NCI-H2081 treated with DMSO at 0.1 percent for 48 hours (cell line): ENCODE data around the gene MAN1A1.
A peak's percentile ranks its signal among the peaks of the same experiment; 100 is the strongest.

ENCODE experiments used
- DNase-seq: peaks from one replicate; lab custom pipeline; 2025; lab: John Stamatoyannopoulos, UW

MAN1A1 gene

GRCh38 chr6:119233312-119233984 lies 116.1 kb downstream of the MAN1A1 start:
- no peak for DNase-seq

- no peak for DNase-seq
Measured at GRCh38 chr6:119231394-119231793, 118.2 kb downstream of the MAN1A1 start.

GRCh38 chr6:119230160-119230559 lies 119.4 kb downstream of the MAN1A1 start:
- DNase-seq = no peak

GRCh38 chr6:119227377-119227776 lies 122.2 kb downstream of the MAN1A1 start:
- no peak for DNase-seq

GRCh38 chr6:119226089-119226488 lies 123.5 kb downstream of the MAN1A1 start:
- peak; percentile 44 for DNase-seq

- peak; percentile 7 for DNase-seq
Measured at GRCh38 chr6:119224095-119224701, 125.4 kb downstream of the MAN1A1 start.

GRCh38 chr6:119220452-119220851 lies 129.1 kb downstream of the MAN1A1 start:
- DNase-seq = no peak

- no peak for DNase-seq
Measured at GRCh38 chr6:119218548-119218947, 131.0 kb downstream of the MAN1A1 start.

GRCh38 chr6:119215885-119216590 lies 133.5 kb downstream of the MAN1A1 start:
- no peak for DNase-seq

- no peak for DNase-seq
Measured at GRCh38 chr6:119215309-119215708, 134.3 kb downstream of the MAN1A1 start.

- DNase-seq = no peak
Measured at GRCh38 chr6:119210596-119210995, 139.0 kb downstream of the MAN1A1 start.

- DNase-seq = no peak
Measured at GRCh38 chr6:119209452-119210205, 139.9 kb downstream of the MAN1A1 start.

GRCh38 chr6:119207971-119208725 lies 141.4 kb downstream of the MAN1A1 start:
- no peak for DNase-seq

- DNase-seq = no peak
Measured at GRCh38 chr6:119207327-119207726, 142.2 kb downstream of the MAN1A1 start.

GRCh38 chr6:119205911-119206618 lies 143.5 kb downstream of the MAN1A1 start:
- no peak for DNase-seq

- no peak for DNase-seq
Measured at GRCh38 chr6:119204719-119205118, 144.8 kb downstream of the MAN1A1 start.

GRCh38 chr6:119201480-119201879 lies 148.1 kb downstream of the MAN1A1 start:
- peak; percentile 66 for DNase-seq

- DNase-seq = no peak
Measured at GRCh38 chr6:119200512-119201175, 148.9 kb downstream of the MAN1A1 start.

- no peak for DNase-seq
Measured at GRCh38 chr6:119197271-119197670, 152.3 kb downstream of the MAN1A1 start.

GRCh38 chr6:119196715-119197114 lies 152.8 kb downstream of the MAN1A1 start:
- DNase-seq = no peak

- no peak for DNase-seq
Measured at GRCh38 chr6:119195848-119196247, 153.7 kb downstream of the MAN1A1 start.
